ENCODE results near the gene KRTAP25-1.

Gene KRTAP25-1

GRCh38 chr21:30245061-30245460, 44.3 kb downstream of the KRTAP25-1 start:
- DNase-seq = no peak

GRCh38 chr21:30243691-30244090, 45.6 kb downstream of the KRTAP25-1 start:
- DNase-seq = no peak

GRCh38 chr21:30240661-30241060, 48.7 kb downstream of the KRTAP25-1 start:
- no peak for DNase-seq
